Gastrocnemius medialis (tissue), 4 donors: ENCODE results near the gene SIAH3.

Experiments
- CTCF ChIP-seq, 5 experiments: fragments of 450-650 bp in 3 of 5; fragments of 200-600 bp in 2 of 5; sonication (generic) in 2 of 5; IDR thresholded peaks in 4 of 5; conservative IDR thresholded peaks in 1 of 5; 1 replicate in 4 of 5; 2 replicates in 1 of 5; pipeline ENCODE4 v1.5.1; 2016 to 2019; ENCODE audit warnings: antibody characterized with exemption in 5 of 5, mild to moderate bottlenecking in 3 of 5, moderate library complexity in 3 of 5
- POLR2A ChIP-seq, 2 donors: fragments of 450-650 bp; IDR thresholded peaks; one replicate each; pipeline ENCODE4 v1.6.1; 2017; ENCODE audit warnings: antibody characterized with exemption in 2 of 2, mild to moderate bottlenecking in 2 of 2, moderate library complexity in 2 of 2

GRCh38 chr13:45859705-45860104 lies 8.2 kb upstream of the SIAH3 start:
- TF ChIP-seq CTCF (IDR thresholded peaks at IDR 0.05 in 4 of 5, conservative IDR thresholded peaks at IDR 0.05 in 1 of 5) (no peak), POLR2A (IDR thresholded peaks at IDR 0.05) (no peak)
